GM19025 (cell line): ENCODE measurements around the gene MTAP.

Experiments
- ATAC-seq: cut with Tn5 transposase; IDR thresholded peaks from one replicate; pipeline ENCODE4 v1.9.1; 2021; ENCODE audit warnings: mild to moderate bottlenecking, low read depth, moderate library complexity; ENCODE audit not compliant: unreplicated experiment

Gene MTAP

DNA sequence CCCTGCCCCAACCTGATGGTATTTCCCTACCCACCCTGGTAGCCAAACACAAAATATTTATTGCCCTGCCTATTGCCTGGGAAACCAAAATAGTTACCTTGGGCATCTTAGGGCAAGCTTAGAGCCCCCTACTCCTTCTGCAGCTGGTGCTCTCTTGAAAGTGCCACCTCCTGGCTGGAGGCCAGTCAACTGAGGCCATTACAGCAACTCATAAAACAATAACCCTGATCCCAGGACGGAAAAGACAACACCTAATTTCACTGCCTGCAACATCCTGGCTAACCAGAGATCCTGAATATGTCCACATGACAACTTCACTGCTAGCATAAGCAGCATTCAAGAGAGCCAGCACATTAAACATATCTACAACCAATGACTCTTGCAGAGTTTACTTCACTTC is 38.7 kb downstream of the MTAP start:
- no peak for ATAC-seq

DNA sequence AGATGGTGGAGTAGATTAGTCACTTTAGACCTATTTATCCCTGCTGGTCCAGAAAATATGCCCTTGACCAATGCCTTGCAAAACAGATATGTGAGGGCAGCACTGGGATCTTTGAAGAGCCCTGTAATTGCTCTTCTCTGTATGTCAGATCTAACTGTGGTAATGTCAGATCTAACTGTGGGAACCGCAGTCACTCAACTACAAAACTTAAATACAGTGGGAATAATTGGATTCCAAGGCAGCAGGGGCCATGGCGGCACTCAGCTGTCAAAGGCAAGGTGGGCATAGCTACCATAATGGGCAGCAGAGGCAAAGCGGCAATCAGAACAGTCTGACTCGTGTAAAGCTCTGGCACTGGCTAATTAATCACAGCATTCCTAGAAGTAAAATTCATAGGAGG is 46.2 kb downstream of the MTAP start:
- ATAC-seq = no peak

DNA sequence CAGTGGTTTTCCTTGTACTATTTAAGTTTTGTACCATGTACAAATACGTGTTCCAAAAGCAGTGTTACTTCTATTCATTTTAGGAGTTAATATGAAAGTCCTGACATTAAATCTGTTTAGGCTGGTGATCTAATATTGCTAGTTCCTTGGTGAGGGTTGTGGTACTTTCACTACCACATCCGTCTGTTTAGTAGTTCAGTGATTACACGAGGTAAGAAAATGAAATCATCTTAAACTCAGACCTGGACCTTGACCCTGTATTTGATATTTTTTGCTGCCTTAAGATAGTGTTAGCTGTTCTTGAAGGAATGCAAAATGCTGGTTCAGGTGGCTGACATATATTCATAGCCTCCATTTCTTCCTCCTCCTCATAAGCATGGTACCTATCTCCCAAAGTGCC is 50.3 kb downstream of the MTAP start:
- peak; percentile 99 for ATAC-seq

DNA sequence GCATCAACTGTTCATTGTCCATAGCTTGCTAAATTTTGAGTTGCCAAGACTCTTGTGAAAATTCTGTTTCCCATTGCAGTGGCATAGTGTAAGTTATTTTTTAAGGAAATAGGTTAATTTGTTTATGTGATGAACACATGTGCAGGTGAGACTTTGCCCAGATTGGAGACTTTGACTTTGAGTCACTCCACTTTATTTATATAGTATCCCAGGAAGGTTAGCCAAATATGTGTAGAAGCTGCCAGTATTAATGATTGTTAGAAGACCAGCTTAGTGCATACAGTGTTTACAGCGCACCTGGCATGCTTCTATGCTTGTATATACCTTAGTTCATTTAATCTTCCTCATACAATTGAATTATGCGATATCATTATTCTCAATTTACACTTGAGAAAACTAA is 51.0 kb downstream of the MTAP start:
- ATAC-seq = no peak

DNA sequence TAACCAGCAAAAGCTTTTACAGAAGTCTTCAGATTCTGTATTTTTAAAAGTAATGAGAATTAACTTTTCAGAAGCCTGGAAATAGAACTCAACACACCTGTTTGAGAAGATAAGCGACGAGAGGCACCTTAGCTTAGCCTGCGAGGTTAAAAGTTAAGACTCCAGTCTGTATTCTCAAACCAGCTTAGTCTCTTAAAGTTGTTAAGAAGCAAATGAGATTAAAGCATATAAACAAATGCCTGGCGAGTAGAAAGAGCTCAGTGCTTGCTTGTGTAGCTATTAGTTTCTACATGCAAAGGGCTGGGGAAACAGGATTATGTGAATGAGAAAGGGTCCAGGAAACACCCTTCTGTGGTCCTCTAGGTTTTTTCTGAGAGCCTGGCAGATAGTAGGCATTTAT is 51.7 kb downstream of the MTAP start:
- ATAC-seq = no peak

DNA sequence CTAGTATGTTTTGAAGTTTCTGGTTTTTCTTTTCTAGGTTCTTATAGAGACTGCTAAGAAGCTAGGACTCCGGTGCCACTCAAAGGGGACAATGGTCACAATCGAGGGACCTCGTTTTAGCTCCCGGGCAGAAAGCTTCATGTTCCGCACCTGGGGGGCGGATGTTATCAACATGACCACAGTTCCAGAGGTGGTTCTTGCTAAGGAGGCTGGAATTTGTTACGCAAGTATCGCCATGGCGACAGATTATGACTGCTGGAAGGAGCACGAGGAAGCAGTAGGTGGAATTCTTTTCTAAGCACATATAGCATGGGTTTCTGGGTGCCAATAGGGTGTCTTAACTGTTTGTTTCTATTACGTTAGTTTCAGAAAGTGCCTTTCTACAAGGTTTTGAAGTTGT is 52.2 kb downstream of the MTAP start:
- ATAC-seq = no peak

DNA sequence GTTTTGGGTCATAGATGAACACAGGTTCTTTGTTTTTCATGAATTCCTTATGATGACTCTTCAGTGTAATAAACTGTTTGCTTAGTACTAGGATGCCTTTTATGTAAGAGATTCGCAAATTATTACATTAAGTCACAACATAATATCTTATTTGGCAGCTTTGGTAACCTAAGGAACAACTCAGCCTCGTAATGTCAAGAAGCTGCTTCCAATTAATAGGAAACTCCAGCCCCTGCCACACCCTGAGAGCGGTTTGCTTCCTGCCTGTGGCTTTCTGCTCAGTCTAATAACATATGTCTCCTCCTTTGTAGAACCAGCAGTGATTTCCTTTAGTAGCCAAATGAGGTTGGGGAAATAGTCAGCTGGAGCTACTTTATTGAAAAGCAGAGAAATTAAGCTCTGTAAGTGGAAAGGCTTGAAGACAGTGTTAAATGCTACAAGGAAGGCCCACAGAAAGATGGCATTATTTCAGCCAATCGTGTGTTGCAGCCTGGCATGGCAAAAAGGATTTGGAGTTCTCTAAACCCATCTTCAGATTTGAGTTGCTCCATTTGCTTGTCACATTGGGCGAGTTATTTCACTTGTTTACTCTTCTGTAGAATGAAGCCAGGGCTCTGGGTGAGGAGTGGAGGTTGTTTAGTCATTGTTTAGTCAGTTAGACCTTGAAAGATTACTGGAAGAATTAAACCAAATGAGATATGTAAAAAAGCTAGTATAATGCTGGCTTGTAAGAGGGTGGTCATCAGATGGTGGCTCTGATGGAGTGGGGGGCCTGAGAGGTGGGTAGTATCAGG is 54.1 kb downstream of the MTAP start:
- no peak for ATAC-seq

DNA sequence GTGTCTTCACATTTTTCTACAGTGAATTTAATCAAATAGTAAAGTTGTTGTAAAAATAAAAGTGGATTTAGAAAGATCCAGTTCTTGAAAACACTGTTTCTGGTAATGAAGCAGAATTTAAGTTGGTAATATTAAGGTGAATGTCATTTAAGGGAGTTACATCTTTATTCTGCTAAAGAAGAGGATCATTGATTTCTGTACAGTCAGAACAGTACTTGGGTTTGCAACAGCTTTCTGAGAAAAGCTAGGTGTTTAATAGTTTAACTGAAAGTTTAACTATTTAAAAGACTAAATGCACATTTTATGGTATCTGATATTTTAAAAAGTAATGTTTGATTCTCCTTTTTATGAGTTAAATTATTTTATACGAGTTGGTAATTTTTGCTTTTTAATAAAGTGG is 60.4 kb downstream of the MTAP start:
- ATAC-seq = no peak

DNA sequence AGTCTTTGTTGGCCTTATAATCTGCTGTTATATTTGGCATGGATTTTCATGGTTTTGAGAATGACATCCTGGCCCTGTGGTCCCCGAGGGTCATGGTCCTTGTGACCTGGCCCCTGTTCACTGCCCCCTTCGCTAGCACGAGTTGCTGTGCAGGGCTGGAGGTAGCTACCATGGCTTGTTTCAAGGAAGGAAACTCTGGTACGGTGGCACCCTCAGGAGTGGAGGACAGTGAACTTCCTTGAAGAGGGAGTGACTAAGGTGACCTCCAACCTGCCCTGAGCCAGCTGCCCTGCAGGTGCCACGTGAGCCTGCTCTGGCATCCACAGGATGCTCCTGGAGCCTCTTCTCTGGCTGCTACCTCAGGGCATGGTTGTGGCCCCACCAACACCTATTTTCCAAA is 62.1 kb downstream of the MTAP start:
- no peak for ATAC-seq

DNA sequence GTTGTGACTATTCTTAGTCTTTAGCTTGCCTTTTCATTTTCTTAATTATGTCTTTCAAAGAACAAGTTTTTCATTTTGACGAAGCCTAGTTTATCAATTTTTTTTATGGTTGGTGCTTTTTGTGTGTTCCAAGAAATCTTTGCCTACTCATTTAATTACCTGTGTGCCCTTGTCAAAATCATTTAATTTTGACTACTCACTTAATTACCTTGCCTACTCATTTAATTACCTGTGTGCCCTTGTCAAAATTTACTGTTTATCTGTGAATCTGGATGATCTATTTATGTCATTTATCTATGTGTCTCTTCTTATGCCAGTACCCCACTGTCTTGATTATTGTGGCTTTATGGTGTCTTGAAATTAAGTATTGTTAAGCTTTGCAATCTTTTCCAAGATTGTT is 63.9 kb downstream of the MTAP start:
- ATAC-seq = no peak

DNA sequence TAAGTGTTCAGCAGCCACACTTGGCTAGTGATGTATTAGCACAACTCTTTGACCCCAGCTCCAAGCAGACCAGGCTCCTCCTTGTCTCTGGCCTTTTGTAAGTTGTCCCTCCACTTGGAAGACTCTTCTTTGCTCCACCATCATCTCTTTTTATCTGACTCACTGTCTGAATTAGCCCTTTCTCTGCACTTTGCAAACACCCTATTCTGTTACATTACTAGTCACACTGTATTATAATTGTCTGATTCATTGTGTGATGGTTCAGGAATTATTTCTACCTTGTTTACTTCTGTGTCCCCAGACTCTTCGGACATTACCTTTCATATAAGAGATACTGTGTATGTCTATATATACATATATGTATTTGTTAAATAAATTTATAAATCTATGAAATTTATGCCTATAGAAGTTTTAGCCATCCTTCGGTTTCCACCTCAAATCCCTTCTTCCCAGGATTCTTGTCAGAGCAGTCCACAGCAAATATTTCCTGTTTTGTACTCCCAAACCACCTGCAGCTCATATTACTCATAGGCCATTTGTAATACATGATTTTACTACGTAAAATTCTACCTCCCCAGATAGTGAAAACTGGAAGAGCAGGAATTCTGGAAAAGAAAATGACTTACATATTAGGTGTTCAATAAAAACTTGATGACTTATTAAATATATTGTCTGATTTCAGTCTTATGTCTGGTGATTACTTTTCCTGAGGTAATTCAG is 69.0 kb downstream of the MTAP start:
- ATAC-seq = no peak

DNA sequence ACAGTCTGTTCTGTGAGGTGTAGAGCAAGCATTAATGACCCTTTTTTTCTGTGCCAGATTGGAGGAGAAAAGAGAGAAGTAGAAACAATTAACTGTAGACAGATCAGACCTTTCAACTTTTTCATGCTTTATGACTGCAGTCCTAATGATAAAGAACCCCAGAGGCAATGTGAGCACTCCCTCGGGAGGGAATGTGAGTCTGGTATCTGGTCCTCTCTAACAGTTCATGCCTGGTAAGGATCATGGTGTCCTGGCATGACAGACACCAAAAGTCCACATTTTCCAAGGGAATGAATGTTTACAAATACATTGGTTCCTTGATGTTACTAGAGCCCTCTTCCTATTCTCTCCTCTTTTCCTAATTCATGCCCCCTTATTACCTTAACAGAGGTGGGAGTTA is 70.3 kb downstream of the MTAP start:
- no peak for ATAC-seq

DNA sequence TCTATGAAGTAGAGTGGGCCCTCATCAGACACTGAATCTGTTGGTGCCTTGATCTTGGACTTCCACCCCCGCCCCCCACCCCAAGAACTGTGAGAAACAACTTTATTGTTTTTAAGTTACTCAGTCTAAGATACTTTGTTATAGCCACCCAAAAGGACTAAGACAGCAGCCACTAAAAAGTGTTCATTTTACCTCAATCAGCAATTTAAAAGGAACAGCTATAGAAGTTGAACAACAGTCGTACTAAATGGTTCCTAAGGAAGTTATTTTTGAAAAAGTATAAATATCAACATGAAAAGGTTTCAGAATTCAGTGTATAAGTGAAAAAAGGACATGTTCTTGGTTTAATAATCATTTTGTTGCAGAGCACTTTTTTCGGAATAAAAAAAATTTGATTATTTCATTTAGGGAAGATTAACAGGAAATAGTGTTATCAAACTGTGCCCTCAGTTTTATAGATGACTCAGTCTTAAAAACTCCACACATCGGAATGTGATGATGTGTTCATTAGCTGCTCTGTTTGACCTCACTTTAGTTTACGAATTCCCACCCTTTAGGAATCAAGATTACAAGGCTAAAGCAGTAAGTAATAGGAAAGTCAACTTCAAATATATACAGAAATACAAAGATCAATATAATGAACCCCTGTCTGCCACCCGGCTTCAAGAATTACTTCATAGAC is 71.2 kb downstream of the MTAP start:
- ATAC-seq = no peak

DNA sequence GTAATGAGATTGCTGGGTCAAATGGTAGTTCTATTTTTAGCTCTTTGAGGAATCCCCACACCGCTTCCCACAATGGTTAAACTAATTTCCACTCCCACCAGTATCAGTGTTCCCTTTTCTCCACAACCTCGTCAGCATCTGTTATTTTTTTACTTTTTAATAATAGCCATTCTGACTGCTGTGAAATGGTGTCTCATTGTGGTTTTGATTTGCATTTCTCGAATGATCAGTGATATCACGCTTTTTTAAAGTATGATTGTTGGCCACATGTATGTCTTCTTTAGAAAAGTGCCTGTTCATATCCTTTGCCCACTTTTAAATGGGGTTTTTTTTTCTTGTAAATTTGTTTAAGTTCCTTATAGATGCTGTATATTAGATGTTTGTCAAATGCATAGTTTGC is 73.5 kb downstream of the MTAP start:
- no peak for ATAC-seq

DNA sequence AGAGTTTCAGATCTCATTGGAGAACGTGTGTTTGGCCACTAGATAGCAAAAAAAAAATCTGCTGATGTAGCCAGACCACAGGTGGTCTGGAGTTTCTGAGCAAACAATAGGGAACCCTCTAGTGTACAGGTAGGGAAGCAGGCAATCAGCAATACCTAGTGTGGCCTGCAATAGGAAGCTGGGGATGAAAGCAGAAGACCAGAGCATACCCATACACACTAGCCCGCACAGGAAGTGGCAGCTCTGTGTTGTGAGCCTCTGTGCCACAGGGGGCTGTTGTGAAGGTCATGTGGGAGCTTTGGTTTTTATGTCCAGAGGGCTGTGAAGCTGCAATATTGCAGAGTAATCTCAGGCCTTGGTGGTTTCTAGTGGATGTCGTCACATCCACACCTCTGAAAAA is 81.2 kb downstream of the MTAP start:
- peak; percentile 91 for ATAC-seq

DNA sequence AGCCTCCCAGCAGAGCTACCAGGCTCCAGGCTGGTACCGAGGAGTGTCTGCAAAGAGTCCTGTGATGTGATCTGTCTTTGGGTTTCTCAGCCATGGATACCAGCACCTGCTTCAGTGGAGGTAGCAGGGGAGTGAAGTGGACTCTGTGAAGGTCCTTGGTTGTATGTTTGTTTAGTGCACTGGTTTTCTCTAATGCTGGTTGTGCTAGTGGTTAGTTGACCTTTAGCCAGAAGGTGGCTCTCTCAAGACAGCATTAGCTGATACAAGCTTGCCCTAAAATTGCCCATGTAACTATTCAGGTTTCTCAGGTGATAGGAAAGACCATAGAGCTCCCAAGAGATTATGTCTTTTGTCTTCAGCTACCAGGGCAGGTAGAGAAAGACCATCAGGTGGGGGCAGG is 87.2 kb downstream of the MTAP start:
- no peak for ATAC-seq

DNA sequence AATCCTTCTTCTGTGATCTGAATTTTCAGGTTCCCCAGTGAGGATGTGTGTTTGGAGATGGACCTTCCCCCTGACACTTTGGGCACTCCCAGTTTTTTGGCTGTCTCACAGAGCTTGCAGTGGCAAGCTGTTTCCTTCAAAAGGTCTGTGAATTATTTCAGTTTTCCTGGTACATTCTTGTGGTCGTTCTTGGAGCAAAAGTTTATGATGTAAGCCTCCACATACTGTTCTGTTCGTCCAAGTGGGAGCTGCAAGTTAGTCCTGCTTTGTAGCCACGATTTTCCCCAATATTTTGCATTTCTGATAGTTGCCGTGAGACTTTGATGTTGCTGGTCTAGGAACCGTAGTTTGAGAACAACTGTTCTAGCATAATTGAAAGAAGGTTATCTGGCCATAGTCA is 88.3 kb downstream of the MTAP start:
- no peak for ATAC-seq

DNA sequence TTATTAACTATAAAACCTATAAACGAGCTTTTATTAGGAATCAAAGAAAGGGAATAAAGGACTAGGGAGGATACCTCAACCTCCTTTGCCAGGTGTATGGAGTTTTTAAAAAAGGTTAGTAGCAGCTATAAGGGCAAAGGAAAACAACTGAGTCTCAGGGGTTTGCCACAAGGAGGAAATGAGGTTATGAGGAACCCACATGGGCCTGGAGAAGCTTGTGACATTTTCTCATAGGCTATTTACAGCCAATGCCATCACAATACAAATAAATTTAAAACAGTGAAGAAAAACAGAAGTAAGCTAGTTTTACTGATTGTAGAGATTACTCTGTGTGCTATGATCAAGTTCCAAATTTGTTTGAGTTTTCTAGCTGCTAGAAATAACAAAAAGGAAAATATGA is 99.1 kb downstream of the MTAP start:
- no peak for ATAC-seq

DNA sequence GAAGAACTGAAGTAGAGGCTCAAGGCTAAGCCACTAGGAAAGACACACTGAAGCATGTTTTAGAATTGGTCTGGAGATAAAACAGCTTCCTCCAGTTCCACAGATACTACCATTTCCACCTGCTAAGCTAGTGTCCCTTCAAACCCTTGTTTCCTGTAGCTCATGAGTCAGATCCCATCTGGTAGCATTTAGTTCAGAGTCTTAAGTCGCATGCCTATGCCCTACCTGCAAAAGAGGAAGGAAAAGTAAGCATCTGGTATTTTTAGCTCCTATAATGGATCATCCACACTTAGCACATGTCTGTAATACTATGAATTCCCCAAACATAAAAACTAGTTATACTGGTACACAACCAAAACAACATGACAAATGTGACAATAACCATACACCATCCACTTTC is 99.7 kb downstream of the MTAP start:
- ATAC-seq = no peak

DNA sequence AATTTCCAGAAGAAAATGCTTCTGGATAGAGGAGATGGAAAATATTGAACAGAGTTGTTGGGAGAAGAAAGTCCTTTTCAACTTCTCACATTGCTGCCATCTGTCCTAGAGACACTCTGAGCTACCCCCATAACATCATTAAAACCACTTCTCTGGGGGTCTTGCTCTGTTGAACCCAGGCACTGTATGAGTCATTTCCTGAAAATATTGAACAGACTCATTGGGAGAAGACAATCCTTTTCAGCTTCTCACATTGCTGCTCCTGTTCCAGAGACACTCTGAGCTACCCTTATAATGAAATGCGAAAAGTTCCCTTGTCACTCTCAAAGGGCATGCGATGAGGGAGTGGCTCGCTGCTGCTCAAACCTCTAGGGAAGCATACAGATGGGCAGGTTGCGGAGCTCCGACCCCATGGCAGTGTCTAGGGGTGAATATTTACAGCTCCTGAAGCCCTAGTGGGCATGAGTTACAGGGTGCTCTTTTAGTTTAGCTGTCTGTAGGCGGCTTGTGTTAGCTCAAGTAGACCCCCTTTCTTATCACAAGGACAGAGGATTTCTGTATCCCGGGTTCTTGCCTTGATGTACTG is 101.0 kb downstream of the MTAP start:
- ATAC-seq = no peak

DNA sequence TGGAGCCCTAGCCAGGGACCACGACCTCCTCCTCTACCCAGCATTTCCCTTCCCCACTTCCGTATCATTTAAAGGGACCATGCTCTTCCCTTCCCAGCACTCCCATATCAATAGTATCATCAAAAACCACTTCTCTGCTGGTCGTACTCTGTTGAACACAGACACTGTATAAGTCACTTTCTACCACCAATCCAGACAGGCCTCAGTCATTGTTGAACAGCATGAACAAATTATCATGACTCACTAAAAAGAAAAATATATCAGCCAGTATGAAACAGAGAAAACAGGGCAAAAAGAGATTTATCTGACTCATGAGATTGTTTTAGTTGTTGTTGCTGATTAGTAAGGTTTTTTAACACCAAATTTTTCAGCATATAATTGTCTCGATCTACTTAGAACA is 101.9 kb downstream of the MTAP start:
- ATAC-seq = no peak
